A673 (cell line): ENCODE data around the gene KRTAP1-1. TPM values are rescaled to one million over a fixed set of nuclear protein-coding genes. Genes with fewer than 3 reads are reported as not detected.

Experiments
- BruUV-seq: library from RNA; stranded (reverse); fragments of 400-500 nt; replicated peaks from 2 replicates; lab custom pipeline; 2021; lab: Mats Ljungman, UMichigan
- CTCF ChIA-PET: fragments of 300-600 bp; sonication (Branson Sonifier 250); formaldehyde crosslinking; loops from one replicate; lab custom pipeline; 2022; ENCODE audit warnings: antibody characterized with exemption; lab: Charles Lee
- POLR2A ChIA-PET: fragments of 300-600 bp; sonication (Branson Sonifier 250); formaldehyde crosslinking; loops from one replicate; lab custom pipeline; 2022; ENCODE audit warnings: antibody characterized with exemption; ENCODE audit not compliant: low non-redundant PET; lab: Charles Lee
- DNase-seq: peaks from one replicate; pipeline ENCODE4 v3.0.0-alpha.2; 2015; ENCODE audit warnings: low spot score
- H3K27ac ChIP-seq: fragments of 200-600 bp; sonication (generic); 2 replicates; pipeline ENCODE4 v1.5.1; 2016; ENCODE audit warnings: mixed run types, low read depth, mild to moderate bottlenecking, mixed read lengths, antibody characterized with exemption, low read length; ENCODE audit not compliant: poor library complexity, severe bottlenecking
- H3K27me3 ChIP-seq: fragments of 200-600 bp; sonication (generic); replicated peaks from 2 replicates; pipeline ENCODE4 v1.6.1; 2017; ENCODE audit warnings: mixed run types, low read depth, mild to moderate bottlenecking, mixed read lengths, antibody characterized with exemption, low read length; ENCODE audit not compliant: insufficient read depth, poor library complexity
- H3K36me3 ChIP-seq: fragments of 200-600 bp; sonication (generic); 2 replicates; pipeline ENCODE4 v1.6.1; 2016; ENCODE audit warnings: mixed run types, mild to moderate bottlenecking, mixed read lengths, antibody characterized with exemption, low read length; ENCODE audit not compliant: insufficient read depth, poor library complexity, severe bottlenecking
- H3K4me1 ChIP-seq: fragments of 200-600 bp; sonication (generic); 2 replicates; pipeline ENCODE4 v1.6.1; 2017; ENCODE audit warnings: mixed run types, mild to moderate bottlenecking, mixed read lengths, antibody characterized with exemption, low read length; ENCODE audit not compliant: insufficient read depth, poor library complexity, severe bottlenecking
- H3K4me3 ChIP-seq: fragments of 200-600 bp; sonication (generic); 2 replicates; pipeline ENCODE4 v1.5.1; 2016; ENCODE audit warnings: low read depth, mixed run types, mild to moderate bottlenecking, mixed read lengths, low read length; ENCODE audit not compliant: poor library complexity, severe bottlenecking
- H3K9me3 ChIP-seq: fragments of 200-600 bp; sonication (generic); 2 replicates; pipeline ENCODE4 v1.6.1; 2016; ENCODE audit warnings: mixed run types, low read depth, mild to moderate bottlenecking, mixed read lengths, antibody characterized with exemption, low read length; ENCODE audit not compliant: poor library complexity, severe bottlenecking
- EZH2 ChIP-seq: fragments of 200-600 bp; sonication (generic); IDR thresholded peaks from 2 replicates; pipeline ENCODE4 v1.6.1; 2017; ENCODE audit warnings: borderline replicate concordance, low read depth, mild to moderate bottlenecking, mixed read lengths, antibody characterized with exemption, low read length; ENCODE audit not compliant: poor library complexity, severe bottlenecking
- intact Hi-C: fragments of 100-400 bp; cut with micrococcal nuclease; formaldehyde crosslinking; loops from one replicate; pipeline ENCODE4 v1.10.0; 2022; ENCODE audit not compliant: unreplicated experiment
- total RNA-seq: library from RNA; stranded (reverse); gene quantifications from 2 replicates; pipeline ENCODE4 v1.2.3, GENCODE V29; 2021
- TF ChIP-seq, protein P1 (sequence below): fragments of 300-800, 200-600 bp; sonication (generic); conservative IDR thresholded peaks from 2 replicates; pipeline ENCODE4 v1.5.1; 2017; ENCODE audit warnings: low read depth, mild to moderate bottlenecking, antibody characterized with exemption, low read length, moderate library complexity, mixed read lengths

Gene KRTAP1-1
- total RNA-seq, 1 experiment from 2014 or later, result not detected

- Histone ChIP-seq H3K27me3 (no peaks in the 10 kb centered on the region), H3K4me1 (no peaks in the 10 kb centered on the region), H3K36me3 (no peaks in the 10 kb centered on the region), H3K27ac (no peak overlapping the region), H3K9me3 (no peaks in the 10 kb centered on the region), H3K4me3 (no peak overlapping the region)
- BruUV-seq, result no TSS peak
- TF ChIP-seq, protein P1, sequence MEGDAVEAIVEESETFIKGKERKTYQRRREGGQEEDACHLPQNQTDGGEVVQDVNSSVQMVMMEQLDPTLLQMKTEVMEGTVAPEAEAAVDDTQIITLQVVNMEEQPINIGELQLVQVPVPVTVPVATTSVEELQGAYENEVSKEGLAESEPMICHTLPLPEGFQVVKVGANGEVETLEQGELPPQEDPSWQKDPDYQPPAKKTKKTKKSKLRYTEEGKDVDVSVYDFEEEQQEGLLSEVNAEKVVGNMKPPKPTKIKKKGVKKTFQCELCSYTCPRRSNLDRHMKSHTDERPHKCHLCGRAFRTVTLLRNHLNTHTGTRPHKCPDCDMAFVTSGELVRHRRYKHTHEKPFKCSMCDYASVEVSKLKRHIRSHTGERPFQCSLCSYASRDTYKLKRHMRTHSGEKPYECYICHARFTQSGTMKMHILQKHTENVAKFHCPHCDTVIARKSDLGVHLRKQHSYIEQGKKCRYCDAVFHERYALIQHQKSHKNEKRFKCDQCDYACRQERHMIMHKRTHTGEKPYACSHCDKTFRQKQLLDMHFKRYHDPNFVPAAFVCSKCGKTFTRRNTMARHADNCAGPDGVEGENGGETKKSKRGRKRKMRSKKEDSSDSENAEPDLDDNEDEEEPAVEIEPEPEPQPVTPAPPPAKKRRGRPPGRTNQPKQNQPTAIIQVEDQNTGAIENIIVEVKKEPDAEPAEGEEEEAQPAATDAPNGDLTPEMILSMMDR, result no peak
- no peak for TF ChIP-seq EZH2
- POLR2A ChIA-PET, result no interaction called here
- CTCF ChIA-PET, result no interaction called here
- DNase-seq, result no peak
- intact Hi-C loops, result no loop called here
These were observed 31.3 kb downstream of the KRTAP1-1 start for GRCh38 chr17:41009936-41010335.

DNA sequence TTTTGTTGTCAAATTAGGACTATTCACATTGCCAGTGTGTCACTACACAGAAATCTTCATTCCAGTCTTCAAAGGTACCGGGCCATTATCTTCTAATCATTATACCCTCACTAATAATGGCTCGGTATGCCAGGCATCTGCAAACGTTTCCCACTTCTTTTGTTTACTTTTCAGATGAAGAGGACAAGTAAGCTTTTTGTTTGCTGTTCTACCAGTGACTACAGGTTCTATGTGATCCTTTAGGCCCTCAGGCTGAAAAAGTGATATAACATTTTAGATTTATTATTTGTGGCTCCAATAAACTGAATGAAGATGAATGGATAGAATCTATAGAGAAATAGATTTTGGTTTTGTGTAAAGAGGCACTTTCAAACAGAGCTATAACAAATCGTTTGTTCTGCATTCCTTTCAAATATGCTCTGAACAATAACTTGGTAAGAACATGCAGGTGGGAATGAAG is 31.9 kb downstream of the KRTAP1-1 start:
- no peaks in the 10 kb centered on the region for H3K36me3 ChIP-seq
- intact Hi-C loops, result no loop called here
- H3K27me3 ChIP-seq, result no peaks in the 10 kb centered on the region
- BruUV-seq, result no TSS peak
- DNase-seq, result no peak
- ChIA-PET CTCF (no interaction called here), POLR2A (no interaction called here)
- H3K27ac ChIP-seq, result no peak overlapping the region
- TF ChIP-seq EZH2, result no peak
- TF ChIP-seq, protein P1, result no peak
- H3K4me3 ChIP-seq, result no peak overlapping the region
- H3K9me3 ChIP-seq, result no peaks in the 10 kb centered on the region
- H3K4me1 ChIP-seq, result no peaks in the 10 kb centered on the region

DNA sequence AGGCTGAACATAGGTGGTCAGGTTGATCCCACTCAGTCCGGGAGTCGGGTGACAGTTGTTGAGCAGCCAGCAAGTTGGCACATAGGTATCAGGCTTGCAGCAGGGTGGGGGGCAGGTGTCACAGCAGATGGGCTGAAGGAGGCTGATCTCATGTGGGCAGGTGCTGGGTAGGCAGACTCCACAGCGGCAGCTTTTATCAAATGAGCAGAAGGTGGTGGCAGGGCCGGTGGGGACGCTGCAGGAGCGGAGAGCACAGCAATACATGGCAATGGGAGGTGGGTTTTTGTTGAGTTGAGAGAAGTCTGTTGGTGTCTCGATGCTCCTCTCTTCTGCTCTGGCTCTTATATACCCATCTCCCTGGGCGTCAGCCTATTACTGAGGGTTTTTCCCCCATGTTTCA is 32.4 kb downstream of the KRTAP1-1 start, which contains the start of gene KRTAP3-1:
Gene KRTAP3-1 (minus strand): TSS at position 318 of the 400 bp plus-strand sequence. CDS start 54 bp downstream, at position 264.
- H3K27ac ChIP-seq, result no peak within 1 kb of the TSS
- DNase-seq, result no peak
- TF ChIP-seq, protein P1, result no peak
- no peak for TF ChIP-seq EZH2
- ChIA-PET POLR2A (no interaction called here), CTCF (no interaction called here)
- H3K9me3 ChIP-seq, result no peaks in the 10 kb centered on the region
- H3K4me3 ChIP-seq, result no peak within 1 kb of the TSS
- intact Hi-C loops, result no loop called here
- no peaks in the 10 kb centered on the region for H3K4me1 ChIP-seq
- no peaks in the 10 kb centered on the region for H3K27me3 ChIP-seq
- no TSS peak for BruUV-seq
- H3K36me3 ChIP-seq, result no peaks in the 10 kb centered on the region
